GM23338 (cell line): ENCODE measurements around the gene SULT2B1. TPM values are rescaled to one million over a fixed set of nuclear protein-coding genes. Genes with fewer than 3 reads are reported as not detected.

Experiments used
- ATAC-seq: fragments of 200-7000 bp; cut with Tn5 transposase; 3 replicates; pipeline ENCODE4 v1.9.1; 2020
- DNase-seq: peaks from one replicate; pipeline ENCODE4 v3.0.0-alpha.2; 2015; ENCODE audit warnings: low spot score
- H2AFZ ChIP-seq: fragments of 200-600 bp; sonication (generic); 2 replicates; pipeline ENCODE4 v1.8.0; 2016; ENCODE audit warnings: antibody characterized with exemption, mild to moderate bottlenecking, moderate library complexity
- H3F3A ChIP-seq: fragments of 200-600 bp; sonication (generic); replicated peaks from 2 replicates; pipeline ENCODE4 v1.8.0; 2017; ENCODE audit warnings: antibody characterized with exemption, mixed run types, low read depth
- H3K27ac ChIP-seq: fragments of 200-600 bp; sonication (generic); 2 replicates; pipeline ENCODE4 v1.6.1; 2016; ENCODE audit warnings: low read depth
- H3K27me3 ChIP-seq: fragments of 200-600 bp; sonication (generic); 2 replicates; pipeline ENCODE4 v1.8.0; 2016; ENCODE audit warnings: mild to moderate bottlenecking, mixed run types, moderate library complexity; ENCODE audit not compliant: insufficient read depth
- H3K36me3 ChIP-seq: fragments of 200-600 bp; sonication (generic); 2 replicates; pipeline ENCODE4 v1.8.0; 2016; ENCODE audit warnings: mild to moderate bottlenecking; ENCODE audit not compliant: insufficient read depth
- H3K4me1 ChIP-seq: fragments of 200-600 bp; sonication (generic); 2 replicates; pipeline ENCODE4 v1.8.0; 2016; ENCODE audit warnings: mild to moderate bottlenecking, moderate library complexity; ENCODE audit not compliant: insufficient read depth
- H3K4me2 ChIP-seq: fragments of 200-600 bp; sonication (generic); 2 replicates; pipeline ENCODE4 v1.7.1; 2017; ENCODE audit warnings: mixed run types
- H3K4me3 ChIP-seq: fragments of 200-600 bp; sonication (generic); 2 replicates; pipeline ENCODE4 v1.6.1; 2016; ENCODE audit warnings: mixed run types
- H3K79me2 ChIP-seq: fragments of 200-600 bp; sonication (generic); replicated peaks from 2 replicates; pipeline ENCODE4 v1.8.0; 2017; ENCODE audit warnings: mild to moderate bottlenecking; ENCODE audit not compliant: insufficient read depth
- H3K9me2 ChIP-seq: fragments of 200-600 bp; sonication (generic); 2 replicates; pipeline ENCODE4 v1.8.0; 2017; ENCODE audit not compliant: insufficient read depth
- H4K20me1 ChIP-seq: fragments of 200-600 bp; sonication (generic); replicated peaks from 2 replicates; pipeline ENCODE4 v1.8.0; 2017; ENCODE audit warnings: mild to moderate bottlenecking; ENCODE audit not compliant: insufficient read depth
- H3K27ac Mint-ChIP-seq: 2 replicates; pipeline ENCODE4 v1.8.0; 2020; ENCODE audit warnings: inconsistent platforms, mild to moderate bottlenecking, moderate library complexity, mixed read lengths
- H3K27me3 Mint-ChIP-seq: 3 replicates; pipeline ENCODE4 v1.8.0; 2022; ENCODE audit warnings: low read depth, mild to moderate bottlenecking, moderate library complexity, mixed read lengths, inconsistent platforms; ENCODE audit not compliant: insufficient read depth, poor library complexity
- H3K36me3 Mint-ChIP-seq: 3 replicates; pipeline ENCODE4 v1.8.0; 2021; ENCODE audit warnings: low read depth, mild to moderate bottlenecking, inconsistent platforms, moderate library complexity, mixed read lengths
- H3K4me1 Mint-ChIP-seq: 3 replicates; pipeline ENCODE4 v1.8.0; 2020; ENCODE audit warnings: mild to moderate bottlenecking, inconsistent platforms, mixed read lengths
- H3K4me3 Mint-ChIP-seq: 3 replicates; pipeline ENCODE4 v1.8.0; 2021; ENCODE audit warnings: moderate library complexity, mild to moderate bottlenecking, inconsistent platforms, mixed read lengths
- H3K9me3 Mint-ChIP-seq: 3 replicates; pipeline ENCODE4 v1.8.0; 2020; ENCODE audit warnings: moderate library complexity, mild to moderate bottlenecking, inconsistent platforms, mixed read lengths
- CREB1 ChIP-seq: fragments of 250-450 bp; sonication (Bioruptor Pico); IDR thresholded peaks from 2 replicates; pipeline ENCODE4 v1.5.0; 2020; ENCODE audit warnings: low read depth, mild to moderate bottlenecking, moderate library complexity
- CTCF ChIP-seq, 2 experiments: fragments of 200-600 bp in 1 of 2; sonication (generic) in 1 of 2; conservative IDR thresholded peaks; 2 replicates each; pipeline versions ENCODE4 v1.5.1 to v1.6.1; 2016 to 2017; ENCODE audit warnings: antibody characterized with exemption in 2 of 2, low read depth in 2 of 2, mild to moderate bottlenecking in 2 of 2, moderate library complexity in 1 of 2
- ETS1 ChIP-seq: IDR thresholded peaks from 2 replicates; pipeline ENCODE4 v1.6.1; 2016; ENCODE audit warnings: antibody characterized with exemption
- EZH2 ChIP-seq: fragments of 200-600 bp; sonication (generic); IDR thresholded peaks from one replicate; pipeline ENCODE4 v1.8.0; 2017; ENCODE audit warnings: antibody characterized with exemption, mild to moderate bottlenecking, low read depth; ENCODE audit not compliant: unreplicated experiment
- EZH2phosphoT487 ChIP-seq: fragments of 200-600 bp; sonication (generic); IDR thresholded peaks from one replicate; pipeline ENCODE4 v1.8.1; 2018; ENCODE audit warnings: antibody characterized with exemption; ENCODE audit not compliant: unreplicated experiment
- JUNB ChIP-seq: IDR thresholded peaks from one replicate; pipeline ENCODE4 v1.6.1; 2016; ENCODE audit warnings: antibody characterized with exemption; ENCODE audit not compliant: unreplicated experiment
- POLR2AphosphoS5 ChIP-seq: IDR thresholded peaks from 2 replicates; pipeline ENCODE4 v1.6.1; 2016; ENCODE audit warnings: antibody characterized with exemption, low read depth
- STAT1 ChIP-seq: IDR thresholded peaks from one replicate; pipeline ENCODE4 v1.6.1; 2016; ENCODE audit warnings: antibody characterized with exemption; ENCODE audit not compliant: unreplicated experiment
- ZNF114 ChIP-seq: fragments of 250-450 bp; sonication (Bioruptor Pico); IDR thresholded peaks from 2 replicates; pipeline ENCODE4 v1.5.0; 2020; ENCODE audit warnings: mild to moderate bottlenecking, moderate library complexity
- polyA plus RNA-seq: library from polyadenylated mRNA; unstranded; fragments of >200 nt; fragmentation: Nextera tagmentation; extraction: Ambion mirVana; gene quantifications from 2 replicates; pipeline ENCODE4 v1.2.1, GENCODE V29; 2016
- total RNA-seq: library from RNA; depleted of rRNA; stranded (reverse); fragments of >200 nt; shearing (Covaris generic); gene quantifications from 2 replicates; pipeline ENCODE4 v1.2.3, GENCODE V29; 2014
- TF ChIP-seq, protein P1 (sequence below): IDR thresholded peaks from one replicate; pipeline ENCODE4 v1.6.1; 2018; ENCODE audit warnings: antibody characterized with exemption; ENCODE audit not compliant: unreplicated experiment

SULT2B1 gene
- total and polyA plus RNA-seq, 2 experiments from 2014 or later, result 1.3 to 2.5 TPM

DNA sequence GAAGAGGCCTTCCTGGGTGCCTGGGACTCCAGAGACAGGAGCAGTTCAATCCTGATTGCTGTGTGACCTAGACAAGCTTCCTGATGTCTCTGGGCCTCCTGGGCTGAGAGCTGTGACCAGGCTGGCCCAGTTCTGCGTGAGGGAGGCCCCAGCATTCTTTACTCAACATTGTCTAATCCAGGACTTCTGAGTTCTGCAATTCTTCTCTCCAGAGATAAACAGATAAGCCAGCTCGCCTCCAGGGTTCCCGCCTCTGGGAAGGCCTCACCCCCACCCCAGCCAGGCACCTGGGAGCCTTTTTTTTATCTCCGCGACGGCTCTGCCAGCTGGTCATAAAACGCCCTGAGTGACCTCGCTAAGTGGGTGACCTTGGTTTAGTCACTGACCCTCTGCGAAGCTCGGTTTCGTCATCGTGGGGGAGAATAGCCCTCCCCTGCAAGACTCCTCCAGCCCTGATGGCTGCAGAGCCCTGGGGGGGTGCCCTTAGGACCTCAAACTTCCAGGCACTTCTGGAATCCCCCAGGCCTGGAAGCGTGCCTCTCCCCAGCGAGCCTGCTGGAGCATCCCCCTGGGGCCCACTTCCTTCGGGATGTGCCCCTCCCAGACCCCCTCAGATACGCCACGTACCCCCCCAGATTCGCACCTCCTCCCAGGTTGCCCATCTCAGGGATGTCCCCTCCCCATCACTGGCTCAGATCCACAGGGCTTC is 1.9 kb downstream of the SULT2B1 start:
- H3K4me3 Mint-ChIP-seq, result peak overlapping the region; percentile 60
- H3K27ac ChIP-seq, result peak overlapping the region; percentile 92

More for the DNA sequence above, 1.9 kb downstream of the SULT2B1 start:
- no peak for TF ChIP-seq CREB1
- TF ChIP-seq ZNF114 (CRISPR knock-in tag), result no peak
- no peak for TF ChIP-seq EZH2
- TF ChIP-seq, protein P1, sequence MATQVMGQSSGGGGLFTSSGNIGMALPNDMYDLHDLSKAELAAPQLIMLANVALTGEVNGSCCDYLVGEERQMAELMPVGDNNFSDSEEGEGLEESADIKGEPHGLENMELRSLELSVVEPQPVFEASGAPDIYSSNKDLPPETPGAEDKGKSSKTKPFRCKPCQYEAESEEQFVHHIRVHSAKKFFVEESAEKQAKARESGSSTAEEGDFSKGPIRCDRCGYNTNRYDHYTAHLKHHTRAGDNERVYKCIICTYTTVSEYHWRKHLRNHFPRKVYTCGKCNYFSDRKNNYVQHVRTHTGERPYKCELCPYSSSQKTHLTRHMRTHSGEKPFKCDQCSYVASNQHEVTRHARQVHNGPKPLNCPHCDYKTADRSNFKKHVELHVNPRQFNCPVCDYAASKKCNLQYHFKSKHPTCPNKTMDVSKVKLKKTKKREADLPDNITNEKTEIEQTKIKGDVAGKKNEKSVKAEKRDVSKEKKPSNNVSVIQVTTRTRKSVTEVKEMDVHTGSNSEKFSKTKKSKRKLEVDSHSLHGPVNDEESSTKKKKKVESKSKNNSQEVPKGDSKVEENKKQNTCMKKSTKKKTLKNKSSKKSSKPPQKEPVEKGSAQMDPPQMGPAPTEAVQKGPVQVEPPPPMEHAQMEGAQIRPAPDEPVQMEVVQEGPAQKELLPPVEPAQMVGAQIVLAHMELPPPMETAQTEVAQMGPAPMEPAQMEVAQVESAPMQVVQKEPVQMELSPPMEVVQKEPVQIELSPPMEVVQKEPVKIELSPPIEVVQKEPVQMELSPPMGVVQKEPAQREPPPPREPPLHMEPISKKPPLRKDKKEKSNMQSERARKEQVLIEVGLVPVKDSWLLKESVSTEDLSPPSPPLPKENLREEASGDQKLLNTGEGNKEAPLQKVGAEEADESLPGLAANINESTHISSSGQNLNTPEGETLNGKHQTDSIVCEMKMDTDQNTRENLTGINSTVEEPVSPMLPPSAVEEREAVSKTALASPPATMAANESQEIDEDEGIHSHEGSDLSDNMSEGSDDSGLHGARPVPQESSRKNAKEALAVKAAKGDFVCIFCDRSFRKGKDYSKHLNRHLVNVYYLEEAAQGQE, result no peak
- no peak for TF ChIP-seq CTCF (conservative IDR thresholded peaks at IDR 0.05; ENCODE audit: low read depth in 2 of 2)
- TF ChIP-seq POLR2AphosphoS5, result no peak
- no peak for TF ChIP-seq EZH2phosphoT487
- TF ChIP-seq JUNB, result no peak
- no peak for TF ChIP-seq STAT1
- no peak for TF ChIP-seq ETS1
- H3K4me3 ChIP-seq, result peak overlapping the region; percentile 43
- peak; percentile 40 for ATAC-seq
- Mint-ChIP-seq H3K27ac (peak overlapping the region; percentile 93), H3K4me1 (peaks cover 27% of the 10 kb centered on the region), H3K9me3 (no peaks in the 10 kb centered on the region), H3K36me3 (no peaks in the 10 kb centered on the region), H3K27me3 (peaks cover 9% of the 10 kb centered on the region)
- DNase-seq, result peak; percentile 61
- peaks cover 10% of the 10 kb centered on the region for H3K4me1 ChIP-seq
- no peaks in the 10 kb centered on the region for H4K20me1 ChIP-seq
- H3K4me2 ChIP-seq, result peak overlapping the region; percentile 73
- peaks cover 22% of the 10 kb centered on the region; the same call in 1 of the 2 replicates for H3F3A ChIP-seq
- H3K79me2 ChIP-seq, result no peaks in the 10 kb centered on the region
- H3K27me3 ChIP-seq, result no peaks in the 10 kb centered on the region
- no peaks in the 10 kb centered on the region for H3K9me2 ChIP-seq
- no peaks in the 10 kb centered on the region for H3K36me3 ChIP-seq
- H2AFZ ChIP-seq, result peak overlapping the region; percentile 74; the same call in 1 of the 2 replicates
